Urinary bladder (tissue), 4 donors: ENCODE measurements around the gene ZNF570. TPM values are rescaled to one million over a fixed set of nuclear protein-coding genes. Genes with fewer than 3 reads are reported as not detected.

Experiments
- DNase-seq: peaks from one replicate; pipeline ENCODE4 v3.0.0-alpha.2; 2015; ENCODE audit errors: extremely low spot score
- H3K27ac ChIP-seq: one replicate; pipeline ENCODE4 v1.5.1; 2013; ENCODE audit warnings: low read depth, mild to moderate bottlenecking, moderate library complexity
- H3K36me3 ChIP-seq: one replicate; pipeline ENCODE4 v1.6.1; 2013; ENCODE audit warnings: mild to moderate bottlenecking, moderate library complexity; ENCODE audit not compliant: insufficient read depth
- H3K4me1 ChIP-seq: one replicate; pipeline ENCODE4 v1.6.1; 2013; ENCODE audit warnings: mild to moderate bottlenecking, moderate library complexity; ENCODE audit not compliant: insufficient read depth
- H3K4me3 ChIP-seq: one replicate; pipeline ENCODE4 v1.5.1; 2013; ENCODE audit warnings: low read depth, low read length
- WGBS: extraction: QIAGEN DNeasy Blood & Tissue Kit; methylation state at CpG from one replicate; pipeline ENCODE4 v1.1.7; 2013; 5-methylcytosine and 5-hydroxymethylcytosine counted together
- polyA plus RNA-seq: library from polyadenylated mRNA; stranded (reverse); fragments of 200-250 nt; gene quantifications from one replicate; pipeline ENCODE4 v1.2.3, GENCODE V29; 2013
- total RNA-seq: library from RNA; depleted of rRNA; stranded (reverse); fragments of >200 nt; gene quantifications from one replicate; pipeline ENCODE4 v1.2.3, GENCODE V29; 2014
- donor health status: healthy with polysubstance abuse.
- donor health status: healthy.

ZNF570 gene
- total RNA-seq (16.3 TPM), polyA plus RNA-seq (3.9 TPM)

DNA sequence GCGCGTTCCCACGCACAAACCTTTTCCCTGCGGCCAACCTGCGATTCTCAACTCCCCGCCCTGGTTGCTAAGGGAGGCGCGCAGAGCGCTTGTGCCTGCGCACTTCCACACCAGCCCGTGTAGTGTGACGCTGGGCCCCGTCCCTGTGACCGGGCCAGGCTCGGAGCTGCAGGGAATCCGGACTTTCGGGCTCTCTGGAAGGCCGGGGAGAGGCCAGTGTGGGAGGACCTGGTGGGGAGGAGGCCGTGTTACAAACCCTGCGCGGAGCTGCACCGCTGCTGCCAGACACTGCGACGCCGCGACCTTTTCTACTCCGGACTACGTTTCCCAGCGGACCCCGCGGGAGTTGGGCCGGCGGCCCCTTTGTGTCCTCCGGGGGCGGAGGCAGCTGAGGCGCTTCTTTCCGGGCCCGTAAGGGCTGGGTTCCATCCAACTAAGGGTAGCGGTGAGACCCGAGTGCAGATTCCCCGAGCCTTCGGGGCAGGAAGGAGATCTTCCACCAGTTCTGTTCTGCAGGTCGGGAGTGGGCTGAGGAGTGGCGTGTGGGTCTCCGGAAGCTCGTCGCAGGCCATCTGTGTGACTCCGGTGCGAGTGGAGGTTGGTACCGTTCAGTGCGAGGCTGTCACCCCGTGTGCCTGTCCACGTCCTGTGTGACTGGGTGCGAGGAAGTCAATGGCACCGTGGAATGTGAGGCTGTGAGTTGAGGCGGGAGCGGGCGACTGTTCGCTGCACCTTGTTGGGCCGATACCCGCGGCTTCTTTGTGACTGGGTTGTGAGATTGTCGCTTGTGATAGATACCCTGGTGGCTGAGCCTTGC is at the start of gene ZNF570:
ZNF570 (plus strand) TSS at position 396 of the 817 bp plus-strand sequence. CDS start 999 bp downstream, outside the sequence.
- WGBS: 0% methylated on average over 63 of the region's 63 CpGs
- Histone ChIP-seq H3K4me3 (peak within 1 kb of the TSS; percentile 54), H3K27ac (peak within 1 kb of the TSS; percentile 96), H3K36me3 (no peaks in the 10 kb centered on the region), H3K4me1 (no peaks in the 10 kb centered on the region)
- DNase-seq: peak; percentile 78

DNA sequence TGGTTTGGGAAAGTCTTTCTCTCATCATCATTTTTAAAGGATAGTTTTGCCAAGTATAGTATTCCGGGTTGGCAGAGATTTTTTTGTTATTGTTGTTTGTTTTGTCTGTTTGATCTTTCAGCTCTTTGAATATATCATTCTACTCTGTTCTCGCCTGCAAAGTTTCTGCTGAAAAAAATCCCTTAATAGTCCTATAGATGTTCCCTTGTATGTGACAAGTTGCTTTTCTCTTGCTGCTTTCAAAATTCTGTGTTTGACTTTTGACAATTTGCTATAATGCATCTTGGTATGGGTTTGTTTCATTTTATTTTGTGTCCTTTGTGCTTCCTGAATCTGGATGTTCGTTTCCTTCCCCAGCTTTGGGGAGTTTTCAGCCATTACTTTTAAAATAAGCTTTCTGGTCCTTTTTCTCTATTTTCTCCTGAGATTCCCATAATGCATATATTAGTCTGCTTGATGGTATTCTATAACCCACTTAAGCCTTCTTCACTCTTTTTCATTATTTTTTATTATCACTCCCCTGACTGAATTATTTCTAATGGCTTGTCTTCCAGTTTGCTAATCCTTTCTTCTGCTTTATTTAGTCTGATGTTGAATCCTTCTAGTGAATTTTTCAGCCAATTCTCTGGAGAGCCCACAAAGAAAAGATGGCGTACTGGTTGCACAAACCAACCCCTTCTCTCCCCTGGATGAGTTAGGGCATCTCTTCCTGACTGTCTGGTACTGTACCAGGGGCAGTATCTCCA is 16.5 kb upstream of the ZNF570 start:
- H3K27ac ChIP-seq: no peak overlapping the region
- H3K4me3 ChIP-seq: no peak overlapping the region
- DNase-seq: no peak
- 96% methylated on average over 4 of the region's 4 CpGs for WGBS
- no peaks in the 10 kb centered on the region for H3K4me1 ChIP-seq
- peaks cover 3% of the 10 kb centered on the region for H3K36me3 ChIP-seq

DNA sequence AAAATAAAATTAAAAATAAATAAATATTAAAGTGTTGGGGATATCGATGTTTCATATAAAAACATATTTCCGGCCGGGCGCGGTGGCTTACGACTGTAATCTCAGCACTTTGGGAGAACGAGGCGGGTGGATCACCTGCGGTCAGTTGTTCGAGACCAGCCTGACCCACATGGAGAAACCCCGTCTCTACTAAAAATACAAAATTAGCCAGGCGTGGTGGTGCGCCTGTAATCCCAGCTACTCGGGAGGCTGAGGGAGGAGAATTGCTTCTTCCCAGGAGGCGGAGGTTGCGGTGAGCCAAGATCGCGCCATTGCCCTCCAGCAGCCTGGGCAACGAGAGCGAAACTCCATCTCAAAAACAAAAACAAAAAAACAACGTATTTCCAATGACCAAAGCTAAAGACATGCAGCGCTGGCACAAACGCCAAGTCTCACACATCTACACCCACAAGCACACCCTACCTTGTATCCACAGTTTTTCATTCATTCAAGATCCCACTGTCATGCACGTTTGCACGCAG is 2.8 kb upstream of the ZNF570 start:
- no peak for DNase-seq
- H3K36me3 ChIP-seq: no peaks in the 10 kb centered on the region
- peak overlapping the region; percentile 69 for H3K4me3 ChIP-seq
- H3K4me1 ChIP-seq: no peaks in the 10 kb centered on the region
- peak overlapping the region; percentile 53 for H3K27ac ChIP-seq
- WGBS: 26% methylated on average over 25 of the region's 25 CpGs

DNA sequence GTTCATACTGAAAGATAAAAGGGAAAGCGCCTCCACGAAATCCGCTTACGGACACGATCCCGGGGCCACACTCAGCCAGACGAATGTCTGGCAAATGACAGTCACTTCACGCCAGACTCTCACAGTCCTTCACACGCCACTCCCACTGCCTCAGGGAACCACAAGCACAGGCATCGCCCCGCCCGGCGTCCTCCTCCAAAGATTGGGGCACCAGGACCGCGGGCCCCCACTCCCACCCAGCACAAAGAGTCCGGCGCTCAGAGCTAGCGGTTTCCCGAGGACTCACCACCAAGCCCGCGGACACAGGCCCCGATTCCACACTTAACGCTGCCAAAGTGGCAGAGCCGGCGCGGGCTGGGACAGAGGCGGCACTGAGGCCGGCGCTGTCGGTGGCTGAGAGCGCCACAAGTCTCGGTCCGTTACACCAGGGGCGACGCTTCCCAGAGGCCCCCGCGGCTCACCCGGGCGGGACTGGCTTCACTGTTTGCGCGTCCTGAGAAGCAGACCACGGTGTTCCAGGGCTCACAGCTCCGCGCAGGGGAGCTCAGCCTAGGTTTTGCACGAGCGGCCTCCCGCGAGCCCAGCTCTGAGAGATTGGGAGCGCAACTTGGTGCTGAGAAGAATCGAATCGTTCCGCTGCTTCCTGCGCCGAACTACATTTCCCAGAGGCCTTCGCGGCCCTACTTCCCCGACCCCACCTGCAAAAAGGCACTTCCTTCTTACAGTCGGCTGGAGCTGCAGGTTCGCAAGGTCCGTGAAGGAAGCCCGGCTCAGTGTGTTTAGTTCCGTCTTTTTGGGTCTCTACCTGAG is 2.2 kb upstream of the ZNF570 start, which contains the start of gene ZNF569:
ZNF569 (minus strand) TSS at position 647 of the 810 bp plus-strand sequence. CDS start 22,523 bp downstream, outside the sequence.
- peak; percentile 90 for DNase-seq
- H3K36me3 ChIP-seq: no peaks in the 10 kb centered on the region
- under 1% methylated on average over 62 of the region's 62 CpGs for WGBS
- H3K4me3 ChIP-seq: peak within 1 kb of the TSS; percentile 69
- no peaks in the 10 kb centered on the region for H3K4me1 ChIP-seq
- peak within 1 kb of the TSS; percentile 53 for H3K27ac ChIP-seq

DNA sequence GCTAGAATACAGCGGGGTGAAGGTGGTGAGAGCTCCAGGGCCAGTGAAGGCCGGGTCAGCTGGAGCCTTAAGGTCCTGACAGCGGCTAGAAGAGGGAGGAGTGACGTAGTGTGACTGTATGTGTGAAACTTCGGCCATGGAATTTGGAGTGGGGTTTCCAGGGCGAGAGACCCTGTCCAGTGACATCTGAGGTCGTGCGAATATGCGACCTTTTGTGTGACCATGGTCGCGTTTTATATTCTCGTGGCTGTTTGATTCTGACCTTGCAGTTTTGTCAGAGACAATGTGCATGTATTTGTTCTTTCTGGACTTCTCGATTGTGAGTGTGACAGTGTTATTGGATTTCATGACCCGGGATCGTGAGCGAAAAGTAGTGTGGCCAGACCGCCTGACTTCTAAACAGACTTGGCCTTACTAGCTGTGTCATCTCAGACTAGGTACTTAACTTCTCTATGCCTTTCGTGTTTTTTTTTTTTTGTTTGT is 1.5 kb upstream of the ZNF570 start:
- DNase-seq: no peak
- WGBS: 33% methylated on average over 18 of the region's 18 CpGs
- Histone ChIP-seq H3K36me3 (no peaks in the 10 kb centered on the region), H3K4me3 (peak overlapping the region; percentile 69), H3K4me1 (no peaks in the 10 kb centered on the region), H3K27ac (no peak overlapping the region)

DNA sequence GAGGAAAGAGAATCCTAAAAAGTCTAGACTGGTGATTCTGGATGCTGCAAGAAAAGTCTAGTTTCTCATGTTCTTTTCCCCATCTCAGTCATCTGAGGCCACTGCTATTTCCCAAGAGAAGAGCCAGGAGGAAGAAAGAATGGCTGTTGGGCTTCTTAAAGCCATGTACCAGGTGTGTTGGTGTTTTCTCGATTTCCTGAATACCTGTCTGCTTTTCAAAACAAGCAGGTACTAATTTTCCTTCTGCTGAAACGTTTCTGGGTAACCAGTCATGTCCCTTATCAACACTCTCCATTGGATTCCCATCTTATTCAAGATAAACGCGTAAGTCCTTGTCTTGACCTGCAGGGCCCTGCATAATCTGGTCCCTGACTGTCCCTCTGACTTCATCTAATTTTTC is 1.1 kb downstream of the ZNF570 start:
- no peak overlapping the region for H3K27ac ChIP-seq
- H3K4me3 ChIP-seq: no peak overlapping the region
- H3K36me3 ChIP-seq: no peaks in the 10 kb centered on the region
- WGBS: 73% methylated on average over 4 of the region's 4 CpGs
- DNase-seq: no peak
- no peaks in the 10 kb centered on the region for H3K4me1 ChIP-seq

DNA sequence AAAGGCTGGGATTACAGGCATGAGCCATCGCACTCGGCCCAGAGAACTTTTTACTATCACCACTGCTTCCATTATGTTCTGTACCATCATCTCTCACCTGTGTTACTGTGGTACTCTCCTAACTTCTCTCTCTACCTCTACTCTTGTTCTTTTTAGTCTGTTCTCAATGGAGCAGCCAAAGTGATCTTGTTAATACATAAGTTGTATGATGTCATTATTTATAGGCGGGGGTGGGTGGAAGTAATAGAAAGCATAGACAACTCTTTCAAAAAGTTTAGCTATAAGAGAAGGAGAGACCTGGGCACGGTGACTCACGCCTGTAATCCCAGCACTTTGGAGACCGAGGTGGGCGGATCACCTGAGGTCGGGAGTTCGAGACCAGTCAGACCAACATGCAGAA is 3.0 kb downstream of the ZNF570 start:
- H3K36me3 ChIP-seq: peaks cover 8% of the 10 kb centered on the region
- WGBS: 98% methylated on average over 9 of the region's 9 CpGs
- no peak for DNase-seq
- no peak overlapping the region for H3K4me3 ChIP-seq
- H3K4me1 ChIP-seq: no peaks in the 10 kb centered on the region
- H3K27ac ChIP-seq: no peak overlapping the region

DNA sequence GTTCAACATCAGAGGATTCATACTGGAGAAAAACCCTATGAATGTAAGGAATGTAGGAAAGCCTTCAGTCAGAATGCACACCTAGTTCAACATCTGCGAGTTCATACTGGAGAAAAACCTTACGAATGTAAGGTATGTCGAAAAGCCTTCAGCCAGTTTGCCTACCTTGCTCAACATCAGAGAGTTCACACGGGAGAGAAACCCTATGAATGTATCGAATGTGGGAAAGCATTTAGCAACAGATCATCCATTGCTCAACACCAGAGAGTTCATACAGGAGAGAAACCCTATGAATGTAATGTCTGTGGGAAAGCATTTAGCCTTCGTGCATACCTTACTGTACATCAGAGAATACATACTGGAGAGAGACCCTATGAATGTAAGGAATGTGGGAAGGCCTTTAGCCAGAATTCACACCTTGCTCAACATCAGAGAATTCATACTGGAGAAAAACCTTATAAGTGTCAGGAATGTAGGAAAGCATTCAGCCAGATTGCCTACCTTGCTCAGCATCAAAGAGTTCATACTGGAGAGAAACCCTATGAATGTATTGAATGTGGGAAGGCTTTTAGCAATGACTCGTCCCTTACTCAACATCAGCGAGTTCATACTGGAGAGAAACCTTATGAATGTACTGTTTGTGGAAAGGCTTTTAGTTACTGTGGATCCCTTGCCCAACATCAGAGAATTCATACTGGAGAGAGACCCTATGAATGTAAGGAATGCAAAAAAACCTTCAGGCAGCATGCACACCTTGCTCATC is 15.4 kb downstream of the ZNF570 start:
- no peak overlapping the region for H3K4me3 ChIP-seq
- no peaks in the 10 kb centered on the region for H3K4me1 ChIP-seq
- peaks cover 4% of the 10 kb centered on the region for H3K36me3 ChIP-seq
- DNase-seq: no peak
- H3K27ac ChIP-seq: no peak overlapping the region
- WGBS: 98% methylated on average over 8 of the region's 8 CpGs

DNA sequence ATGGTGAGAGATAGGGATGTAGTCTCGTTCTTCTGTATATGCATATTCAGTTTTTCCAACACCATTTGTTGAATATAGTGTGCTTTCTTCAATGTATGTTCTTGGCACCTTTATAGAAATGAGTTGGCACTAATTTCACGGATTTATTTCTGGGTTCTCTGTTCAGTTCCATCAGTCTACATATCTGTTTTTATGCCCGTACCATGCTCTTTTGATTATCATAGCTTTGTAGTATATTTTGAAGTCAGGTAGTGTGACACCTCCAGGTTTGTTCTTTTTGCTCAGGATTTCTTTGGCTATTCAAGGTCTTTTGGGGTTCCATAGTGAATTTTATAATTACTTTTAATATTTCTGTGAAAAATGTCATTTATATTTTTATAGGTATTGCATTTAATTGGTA is 23.1 kb downstream of the ZNF570 start:
- no peak for DNase-seq
- Histone ChIP-seq H3K4me3 (no peak overlapping the region), H3K36me3 (no peaks in the 10 kb centered on the region), H3K4me1 (no peaks in the 10 kb centered on the region), H3K27ac (no peak overlapping the region)
- WGBS: 76% methylated on average over 3 of the region's 3 CpGs

DNA sequence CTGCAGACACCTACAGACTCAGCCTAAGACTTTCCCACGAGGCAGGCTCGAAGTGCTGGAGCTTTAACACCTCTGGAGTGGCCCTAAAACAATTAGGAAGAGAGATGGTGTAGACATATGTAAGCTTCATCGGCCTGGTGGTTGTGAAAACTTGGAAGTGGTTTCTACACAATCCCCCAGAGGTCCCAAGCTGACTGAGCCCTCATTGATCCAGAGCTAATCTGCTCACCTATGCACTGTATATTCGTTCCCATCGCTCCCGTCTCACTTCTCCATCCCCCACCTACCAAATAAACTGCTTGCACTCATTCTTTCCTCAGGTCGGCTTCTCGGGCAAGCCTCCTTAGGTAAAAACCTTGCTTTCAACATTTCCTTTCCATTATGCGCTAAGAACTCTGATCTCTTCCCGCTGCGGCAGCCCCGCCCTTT is 36.8 kb downstream of the ZNF570 start:
- Histone ChIP-seq H3K27ac (peak overlapping the region; percentile 47), H3K4me1 (no peaks in the 10 kb centered on the region), H3K4me3 (peak overlapping the region; percentile 47), H3K36me3 (no peaks in the 10 kb centered on the region)
- 2% methylated on average over 12 of the region's 12 CpGs for WGBS
- no peak for DNase-seq

DNA sequence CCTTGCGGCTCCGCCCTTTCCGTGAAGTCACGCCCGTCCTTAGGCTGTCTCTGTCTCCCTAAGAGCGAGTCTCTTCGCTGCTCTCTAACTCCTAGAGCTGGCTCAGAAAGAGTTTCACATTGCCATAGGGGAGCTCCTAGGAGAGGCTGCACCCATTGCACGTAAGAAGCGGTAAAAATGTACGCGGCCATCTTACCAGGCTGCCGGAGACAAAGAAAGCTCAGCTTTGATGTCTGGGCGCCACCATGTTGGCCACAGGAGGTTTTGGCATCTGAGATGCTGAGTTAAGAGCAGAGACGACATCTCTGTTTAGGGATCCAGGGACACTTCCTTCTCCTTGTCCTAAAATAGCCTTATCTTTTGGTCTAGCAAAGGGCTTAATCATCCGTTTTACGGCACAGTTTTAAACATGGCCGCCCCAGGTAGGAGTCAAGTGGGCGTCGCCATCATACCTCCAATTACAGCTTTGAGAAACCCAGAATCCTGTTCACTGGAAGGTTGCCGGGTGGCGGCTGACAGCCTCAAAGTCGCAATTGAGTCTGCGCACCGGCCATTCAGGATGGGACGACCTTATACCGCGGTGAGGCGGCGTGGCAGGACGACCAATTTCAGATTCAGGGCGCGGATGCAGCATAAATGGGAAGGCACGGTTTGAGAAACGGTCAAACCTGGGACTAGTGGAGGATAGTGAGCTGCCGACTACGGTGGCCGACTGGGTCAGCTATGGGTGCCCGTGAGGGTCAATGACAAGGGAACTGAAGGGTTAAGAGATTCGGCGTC is 37.4 kb downstream of the ZNF570 start, which contains the start of gene ZNF793:
ZNF793 (plus strand) TSS at position 553 of the 780 bp plus-strand sequence. CDS start 16,501 bp downstream, outside the sequence.
- peak within 1 kb of the TSS; percentile 47 for H3K4me3 ChIP-seq
- H3K36me3 ChIP-seq: peaks cover 2% of the 10 kb centered on the region
- WGBS: under 1% methylated on average over 40 of the region's 40 CpGs
- H3K27ac ChIP-seq: peak within 1 kb of the TSS; percentile 47
- H3K4me1 ChIP-seq: no peaks in the 10 kb centered on the region
- DNase-seq: peak; percentile 83

DNA sequence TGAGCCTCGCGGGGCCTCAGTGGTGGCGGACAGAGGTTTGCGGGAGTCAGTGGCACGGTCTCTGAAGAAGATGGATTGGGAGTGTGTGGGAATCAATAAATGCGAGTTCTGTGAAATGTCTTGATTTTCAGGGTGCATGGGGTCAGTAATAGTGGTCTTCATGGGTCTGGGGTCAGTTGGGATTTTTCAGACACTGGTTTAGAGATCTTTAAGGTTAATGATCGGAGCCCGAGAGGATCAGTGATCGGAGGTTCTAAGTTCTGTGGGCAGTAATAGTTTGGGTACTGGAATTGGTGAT is 38.0 kb downstream of the ZNF570 start:
- 2% methylated on average over 9 of the region's 9 CpGs for WGBS
- DNase-seq: no peak
- H3K36me3 ChIP-seq: peaks cover 5% of the 10 kb centered on the region
- no peaks in the 10 kb centered on the region for H3K4me1 ChIP-seq
- H3K27ac ChIP-seq: no peak overlapping the region
- peak overlapping the region; percentile 47 for H3K4me3 ChIP-seq
